GM18508 (cell line): ENCODE measurements around the gene B9D1.

ENCODE experiments used
- ATAC-seq: cut with Tn5 transposase; IDR thresholded peaks from one replicate; pipeline ENCODE4 v1.9.1; 2021; ENCODE audit warnings: moderate number of reproducible peaks; ENCODE audit not compliant: insufficient read depth, unreplicated experiment

The B9D1 gene

DNA sequence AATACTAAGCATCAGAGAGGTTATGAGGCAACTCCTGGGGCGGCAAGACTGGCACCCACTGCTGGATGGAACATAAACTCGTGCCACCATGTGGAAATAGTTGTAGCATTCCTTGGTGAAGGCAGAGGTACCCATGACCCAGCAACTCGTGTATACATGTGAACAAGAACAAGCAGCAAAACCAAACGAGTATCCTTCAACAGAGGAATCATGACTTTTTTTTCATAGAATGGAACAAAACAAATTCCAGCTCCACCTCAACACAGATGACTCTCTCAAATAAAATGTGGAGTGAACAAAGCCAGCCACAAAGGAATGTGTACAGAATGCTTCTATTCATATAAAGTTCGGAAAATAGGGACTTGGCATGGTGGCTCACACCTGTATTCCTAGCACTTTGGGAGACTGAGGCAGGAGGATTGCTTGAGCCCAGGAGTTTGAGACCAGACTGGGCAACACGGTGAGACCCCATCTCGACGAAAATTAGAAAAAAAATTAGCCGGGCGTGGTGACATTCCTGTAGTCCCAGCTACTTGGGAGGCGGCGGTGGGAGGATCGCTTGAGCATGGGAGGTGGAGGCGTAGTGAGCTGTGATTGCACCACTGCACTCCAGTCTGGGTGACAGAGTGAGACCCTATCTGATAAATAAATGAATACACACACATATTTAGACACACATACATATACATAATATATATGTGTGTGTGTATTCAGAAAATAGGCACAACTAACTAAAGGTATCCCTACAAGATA, 35.3 kb downstream of the B9D1 start:
- ATAC-seq = no peak

DNA sequence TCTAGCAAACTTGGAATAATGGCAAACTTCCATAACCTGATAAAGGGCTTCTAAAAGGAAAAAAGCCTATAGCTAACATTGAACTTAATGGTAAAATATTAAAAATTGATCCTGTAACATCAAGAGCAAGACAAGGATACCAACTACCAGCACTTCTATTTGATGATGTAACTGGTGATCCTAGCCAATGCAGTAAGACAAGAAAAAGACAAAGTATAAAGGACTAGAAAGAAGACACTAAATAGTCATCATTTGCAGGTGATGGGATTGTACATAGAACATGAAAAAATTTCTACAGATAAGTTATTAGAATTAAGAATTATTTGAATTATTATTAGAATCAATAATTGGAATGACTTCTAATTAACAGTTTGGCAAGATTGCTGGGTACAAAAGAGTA, 37.0 kb downstream of the B9D1 start:
- no peak for ATAC-seq

DNA sequence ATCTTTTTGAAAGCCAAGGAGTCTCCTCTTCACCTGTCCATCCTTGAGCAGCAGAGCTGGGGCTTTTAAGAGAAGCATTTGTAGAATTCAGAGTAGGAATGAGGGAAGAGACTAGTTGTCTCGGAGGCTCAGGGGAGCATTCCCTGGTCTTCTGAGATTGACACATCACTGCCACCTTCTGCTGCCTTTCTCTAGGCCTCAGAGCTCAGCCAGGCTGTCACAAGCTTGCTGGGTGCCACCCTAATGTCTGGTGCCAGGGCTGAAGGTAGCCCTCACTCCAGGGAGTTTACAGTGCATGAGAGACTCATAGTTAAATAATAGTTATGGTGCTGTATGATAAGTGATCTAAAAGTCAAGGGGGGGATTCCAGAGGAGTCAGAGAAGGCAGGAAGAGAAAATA, 39.7 kb downstream of the B9D1 start:
- ATAC-seq = no peak

DNA sequence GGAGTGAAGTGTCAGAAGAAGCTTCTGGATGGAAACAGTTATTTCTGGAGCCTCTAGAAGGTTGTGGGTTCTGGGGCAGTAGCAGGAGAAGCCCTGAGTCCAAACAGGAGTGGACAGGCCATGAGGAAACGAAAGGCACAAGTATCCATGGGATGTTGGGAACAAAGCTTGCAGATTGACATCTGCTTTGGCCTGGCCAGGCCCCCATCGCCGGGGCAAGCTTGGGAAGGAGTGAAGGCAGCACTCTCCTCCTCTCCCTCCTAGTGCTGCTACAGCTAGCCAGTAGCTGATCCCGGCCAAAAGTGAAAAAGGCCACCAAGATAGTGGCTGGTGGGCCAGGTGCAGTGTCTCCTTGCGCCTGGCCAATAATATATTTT, 40.4 kb downstream of the B9D1 start:
- no peak for ATAC-seq

DNA sequence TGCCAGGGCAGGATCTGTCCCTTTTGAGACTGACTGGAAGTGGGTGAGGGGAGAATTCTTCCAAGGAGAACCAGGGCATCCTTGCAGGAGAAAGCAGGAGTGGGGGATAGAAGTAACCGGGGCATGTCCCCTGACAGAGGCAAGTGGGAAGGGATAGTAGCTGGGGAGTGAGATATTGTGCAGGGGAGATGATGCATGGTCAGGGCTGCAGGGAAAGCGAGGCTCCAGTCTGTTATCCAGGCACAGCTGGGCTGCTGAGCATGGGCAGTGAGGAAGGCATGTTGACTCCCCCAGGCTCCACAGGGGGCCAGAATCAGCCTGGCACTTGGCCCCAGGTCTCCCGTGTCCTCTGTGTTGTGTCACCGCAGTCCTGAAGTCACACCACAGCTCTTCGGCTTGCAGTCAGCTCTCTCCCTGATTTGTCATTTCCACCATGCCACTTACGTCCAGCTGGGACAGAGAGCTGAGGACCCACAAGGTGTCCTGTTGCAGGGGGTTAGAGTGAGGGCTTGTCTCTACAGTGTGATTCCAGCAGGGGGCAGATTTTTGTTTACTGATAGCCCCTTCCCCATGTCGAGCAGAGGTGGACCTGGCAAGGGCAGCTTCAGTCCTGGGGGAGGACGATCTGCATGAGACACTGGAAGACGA, 40.9 kb downstream of the B9D1 start:
- ATAC-seq = no peak

DNA sequence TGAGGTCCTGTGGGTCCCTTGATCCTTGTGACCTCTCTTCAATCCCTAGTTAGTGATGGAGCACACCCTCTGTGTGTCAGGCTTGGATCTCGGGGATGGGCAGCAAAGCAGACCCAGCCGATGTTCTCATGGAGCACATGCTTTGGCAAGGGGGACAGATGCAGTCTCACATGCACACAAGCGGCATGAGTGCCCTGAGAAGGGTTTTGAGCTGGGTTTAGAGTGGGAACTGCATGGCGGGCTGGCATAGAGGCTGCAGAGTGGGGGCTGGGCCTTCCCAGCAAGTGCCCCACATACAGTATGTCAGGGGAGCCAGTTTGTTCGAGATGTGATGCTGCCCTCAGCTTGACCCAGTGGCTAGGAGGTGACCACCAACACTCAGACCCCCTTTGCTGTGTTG, 41.6 kb downstream of the B9D1 start:
- no peak for ATAC-seq

DNA sequence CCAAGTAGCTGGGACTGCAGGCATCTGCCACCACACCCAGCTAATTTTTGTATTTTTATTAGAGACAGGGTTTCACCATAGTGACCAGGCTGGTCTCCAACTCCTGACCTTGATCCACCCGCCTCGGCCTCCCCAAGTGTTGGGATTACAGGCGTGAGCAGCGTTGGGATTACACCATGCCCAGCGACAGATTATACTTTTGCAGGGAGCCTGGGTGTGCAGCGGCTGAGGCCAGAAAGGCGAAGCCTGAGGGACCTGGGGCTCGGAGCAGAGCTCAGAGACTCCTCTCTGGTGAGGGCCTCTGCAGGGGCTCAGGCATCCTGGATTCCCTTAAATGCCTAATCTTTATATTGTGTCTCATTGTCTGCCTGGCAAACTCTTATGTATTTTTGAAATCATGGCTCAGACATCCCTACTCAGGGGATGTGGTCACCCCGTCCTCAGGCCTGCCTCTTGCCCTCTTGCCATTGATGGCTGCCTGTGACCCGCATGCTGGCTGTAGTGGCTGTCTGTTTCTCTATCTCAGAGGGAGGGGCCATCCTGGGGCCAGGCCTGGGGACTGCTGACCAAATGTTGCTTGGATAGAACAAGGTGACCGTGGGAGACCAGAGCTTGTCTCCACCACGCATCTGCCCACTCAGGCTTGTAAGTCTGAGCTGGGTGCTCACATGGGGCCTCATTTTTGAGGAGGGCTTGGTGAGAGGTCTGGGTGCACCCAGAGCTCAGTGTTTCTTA, 42.6 kb downstream of the B9D1 start:
- no peak for ATAC-seq

DNA sequence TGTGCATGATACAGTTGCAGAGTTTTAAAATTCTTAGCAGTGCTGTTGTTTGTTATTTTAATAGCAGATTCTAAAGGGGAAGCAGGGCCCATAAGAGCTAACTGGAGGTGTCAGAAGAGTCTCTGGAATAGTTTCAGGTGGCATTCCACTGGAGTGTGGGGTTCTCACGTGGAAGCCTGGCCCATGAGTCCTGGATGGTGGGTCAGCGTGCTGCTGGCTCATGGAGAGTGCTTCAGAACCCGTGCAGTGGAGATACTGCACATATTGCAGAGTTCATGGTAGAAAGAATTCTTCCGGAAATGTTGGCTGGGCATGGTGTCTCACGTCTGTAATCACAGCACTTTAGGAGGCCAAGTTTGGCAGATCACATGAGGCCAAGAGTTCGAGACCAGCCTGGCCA, 43.9 kb downstream of the B9D1 start:
- ATAC-seq = no peak

DNA sequence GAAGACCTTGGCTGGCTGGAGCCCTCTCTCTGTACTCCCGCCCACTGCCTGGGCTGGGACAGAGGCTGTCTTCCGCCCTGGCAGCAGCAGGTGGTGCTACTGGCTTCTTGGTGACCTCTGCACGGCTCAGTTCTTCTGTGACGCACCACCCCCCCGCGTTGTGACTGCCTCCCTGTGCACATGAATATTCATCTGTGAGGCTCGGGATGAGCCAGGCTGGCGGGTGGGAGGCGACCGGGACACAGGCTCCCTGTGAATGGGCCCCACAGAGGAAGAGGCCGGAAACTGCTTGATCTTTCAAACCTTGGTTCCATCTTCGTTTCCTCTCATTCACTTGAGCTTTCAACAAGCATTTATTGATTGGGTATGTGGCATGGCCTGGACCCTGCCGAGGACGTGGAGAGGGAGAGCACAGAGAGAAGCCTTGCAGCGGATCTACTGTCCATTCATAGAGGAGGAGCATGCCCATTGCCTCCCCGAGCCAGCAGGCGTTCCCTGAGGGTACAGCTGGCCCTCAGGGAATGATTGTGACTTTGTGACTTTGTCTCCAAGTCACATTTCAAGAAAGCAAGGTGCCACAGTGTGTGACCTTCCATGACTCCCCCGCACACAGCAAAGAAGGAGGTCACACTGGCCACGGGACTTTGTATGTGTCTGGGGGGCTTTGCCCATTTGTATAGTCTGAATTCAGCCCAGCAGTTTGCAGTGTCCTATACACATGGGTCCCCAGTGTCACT, 45.0 kb downstream of the B9D1 start:
- no peak for ATAC-seq

DNA sequence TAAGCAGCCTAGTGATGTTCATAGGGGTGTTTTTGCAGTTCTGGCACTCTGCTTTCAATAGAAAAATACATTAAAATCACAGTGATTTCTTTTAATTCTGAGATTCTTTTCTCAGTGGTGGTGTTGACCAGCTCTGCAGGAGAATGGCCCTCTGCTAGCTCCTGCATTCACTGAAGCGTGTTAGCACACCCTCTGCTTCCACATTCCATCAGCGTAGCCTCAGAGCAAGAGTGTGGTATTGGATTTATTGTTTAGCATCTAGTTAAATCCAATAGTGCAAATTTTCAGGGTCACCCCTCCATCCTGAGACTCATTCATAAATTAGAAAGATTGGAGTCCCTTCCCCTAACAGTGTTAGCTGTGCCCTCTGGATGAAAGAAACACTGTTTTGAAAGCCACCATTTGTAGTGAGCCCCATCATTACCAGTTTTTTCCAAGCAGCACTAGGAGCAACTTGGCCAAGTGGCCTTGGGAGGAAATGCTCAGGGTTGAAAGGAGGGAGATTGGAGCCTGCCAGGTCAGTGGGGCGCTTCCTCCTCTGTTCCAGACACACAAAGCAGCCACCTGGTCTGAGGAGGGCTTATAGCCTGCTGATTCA, 45.7 kb downstream of the B9D1 start:
- no peak for ATAC-seq

DNA sequence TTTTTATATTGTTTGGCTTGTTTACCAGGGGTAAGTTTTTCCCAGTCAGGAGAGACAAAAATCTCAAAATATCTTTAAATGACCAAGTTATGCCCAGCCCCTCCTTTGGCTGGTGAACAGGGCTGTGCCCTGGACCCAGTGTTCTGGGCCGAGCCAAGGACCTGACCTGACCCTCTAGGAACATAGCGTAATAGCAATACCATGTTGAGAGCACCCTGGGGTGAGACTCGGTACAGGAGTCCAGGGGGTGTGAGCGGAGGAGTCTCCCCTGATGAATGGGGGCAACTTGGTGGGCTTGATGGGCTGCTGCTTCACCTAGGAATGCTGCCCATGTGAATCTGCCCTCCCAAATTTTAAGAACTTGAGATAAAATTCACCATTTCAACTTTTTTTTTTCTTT, 47.4 kb downstream of the B9D1 start:
- no peak for ATAC-seq

DNA sequence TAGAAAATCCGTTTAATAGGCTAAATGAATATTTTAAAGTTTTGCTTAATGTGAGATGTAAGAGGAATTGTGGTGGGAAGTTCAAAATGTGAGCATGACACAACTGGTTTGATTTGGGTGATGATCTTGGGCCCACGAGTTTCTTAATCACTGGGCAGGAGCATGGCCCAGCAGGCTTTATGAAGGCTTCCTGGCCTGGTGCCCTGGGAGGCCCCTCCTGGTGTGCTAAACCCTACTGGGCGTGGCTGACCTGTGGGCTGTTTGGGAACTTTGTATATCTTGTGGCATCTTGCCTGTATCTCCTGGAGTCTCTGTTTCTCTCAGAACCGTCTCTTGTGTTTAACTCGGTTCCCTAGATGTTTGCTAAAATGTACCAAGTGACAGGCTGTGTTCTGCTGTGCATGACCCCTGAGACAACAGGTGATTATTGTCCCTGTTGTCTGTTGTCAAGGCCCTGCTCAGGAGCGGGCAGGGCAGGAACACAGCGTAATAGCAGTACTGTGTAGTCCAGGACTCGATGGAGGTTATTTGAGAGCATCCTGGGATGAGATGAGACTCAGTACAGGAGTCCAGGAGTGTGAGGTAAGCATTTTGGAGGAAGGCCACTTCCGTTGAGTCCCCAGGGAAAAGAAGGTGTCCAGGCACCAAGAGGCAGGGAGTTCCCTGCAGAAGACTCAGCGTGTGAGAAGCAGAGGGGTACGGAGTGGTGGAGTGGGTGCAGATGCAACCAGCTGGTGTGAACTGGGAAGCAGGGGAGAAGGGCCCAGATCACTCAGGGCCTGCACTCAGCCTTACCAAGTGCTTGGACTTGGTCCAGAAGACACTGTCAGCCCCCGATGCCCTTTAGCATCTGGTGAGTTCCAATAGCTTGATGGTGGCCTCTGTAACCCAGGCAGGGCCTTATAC, 48.5 kb downstream of the B9D1 start:
- ATAC-seq = no peak

DNA sequence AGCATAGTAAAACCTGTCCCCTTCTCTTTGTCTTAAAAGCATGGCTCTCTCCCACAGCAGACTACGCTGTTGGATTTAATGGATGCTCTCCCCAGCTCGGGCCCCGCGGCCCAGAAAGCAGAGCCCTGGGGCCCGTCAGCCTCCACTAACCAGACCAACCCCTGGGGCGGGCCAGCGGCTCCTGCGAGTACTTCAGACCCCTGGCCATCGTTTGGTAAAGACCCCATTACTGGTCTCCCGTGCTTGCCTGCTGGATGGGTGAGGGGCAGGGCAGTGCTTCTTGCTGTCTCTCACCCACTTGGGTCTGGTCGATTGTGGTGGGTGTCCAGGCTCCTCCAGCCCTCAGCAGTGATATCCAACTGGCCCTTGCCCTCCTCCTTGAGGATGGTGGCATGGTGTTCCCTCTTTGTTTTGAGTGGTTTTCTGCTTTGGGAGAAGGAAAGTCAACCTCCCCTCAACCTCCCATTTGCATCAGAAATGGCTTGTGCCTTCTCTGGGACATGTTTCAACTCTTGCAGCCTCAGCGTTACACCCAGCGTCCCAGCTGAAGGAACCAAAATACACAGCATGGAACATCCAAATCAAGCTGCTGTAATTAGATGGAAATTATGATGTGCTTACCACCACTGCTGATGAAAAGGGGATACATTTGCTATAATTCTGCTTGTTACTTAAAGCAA, 49.3 kb downstream of the B9D1 start:
- no peak for ATAC-seq

DNA sequence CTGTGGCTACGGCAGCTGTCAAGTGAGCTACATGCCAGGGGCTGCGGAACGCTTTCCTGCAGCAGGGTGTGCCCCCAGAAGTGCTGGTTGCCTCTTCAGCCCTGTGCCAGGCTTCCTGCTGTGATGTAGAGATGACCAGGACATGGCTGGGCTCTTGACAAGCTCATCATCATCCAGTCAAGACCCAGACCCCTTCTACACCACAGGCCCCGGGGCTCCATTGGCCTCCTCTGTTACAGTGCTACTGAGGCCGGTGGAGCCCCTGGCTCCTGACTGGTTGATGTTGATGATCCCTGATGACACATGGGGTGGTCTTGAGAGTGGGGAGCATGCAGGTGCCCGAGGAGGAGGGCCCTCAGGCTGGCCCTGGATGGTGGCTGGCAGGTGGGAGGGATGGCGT, 50.1 kb downstream of the B9D1 start:
- no peak for ATAC-seq

DNA sequence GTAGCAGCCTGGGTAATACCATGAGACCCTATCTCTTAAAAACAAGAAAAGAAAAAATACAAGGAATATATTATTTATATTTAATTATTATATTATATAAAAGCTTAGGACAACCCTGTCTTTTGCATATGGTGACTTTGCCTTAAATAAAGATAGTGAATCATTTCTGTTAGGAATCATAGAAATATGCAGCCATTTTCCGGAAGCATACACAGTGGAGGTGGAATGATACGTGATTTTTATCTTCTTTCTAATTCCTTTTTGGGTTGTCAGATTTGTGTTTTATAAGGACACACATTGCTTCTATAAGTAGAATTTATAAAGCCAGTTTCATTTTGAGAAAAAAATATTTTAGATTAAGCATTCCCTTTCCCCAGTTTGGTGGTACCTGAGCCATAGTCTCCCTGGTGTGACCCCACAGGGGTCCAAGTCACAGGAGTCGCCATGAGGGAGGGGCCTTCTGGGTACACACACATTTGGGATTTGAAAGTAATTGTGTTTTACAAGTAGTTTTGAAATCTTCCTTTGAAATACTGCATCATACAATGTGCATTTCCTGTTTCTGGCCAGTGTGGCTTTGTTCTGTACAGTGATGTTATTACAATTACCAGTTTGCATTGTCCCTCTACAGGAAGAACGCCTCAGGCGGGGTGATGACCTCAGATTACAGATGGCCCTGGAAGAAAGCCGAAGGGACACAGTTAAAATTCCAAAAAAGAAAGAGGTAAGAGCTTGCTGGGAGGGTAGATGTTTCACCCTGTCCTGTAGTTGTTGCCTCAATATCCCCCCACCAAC, 50.9 kb downstream of the B9D1 start:
- no peak for ATAC-seq

DNA sequence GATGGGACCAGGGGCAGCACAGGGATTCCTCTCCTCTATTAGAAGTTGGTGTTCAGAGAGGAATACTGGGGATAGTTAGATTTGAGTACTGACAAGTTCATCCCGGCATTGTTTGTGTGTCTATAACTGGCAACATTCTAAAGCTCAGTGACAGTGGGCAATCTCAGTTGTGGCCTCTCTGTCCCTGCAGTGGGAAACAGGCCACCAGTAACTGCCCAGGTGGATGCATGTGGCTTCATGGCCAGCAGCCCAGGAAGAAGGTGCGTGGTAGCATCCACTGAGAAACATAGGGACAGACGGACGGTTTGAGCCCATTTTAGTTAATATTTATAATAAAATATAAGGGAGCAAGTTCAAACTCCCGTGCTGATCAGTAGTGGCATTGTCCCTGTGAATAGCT, 51.5 kb downstream of the B9D1 start:
- ATAC-seq = no peak

DNA sequence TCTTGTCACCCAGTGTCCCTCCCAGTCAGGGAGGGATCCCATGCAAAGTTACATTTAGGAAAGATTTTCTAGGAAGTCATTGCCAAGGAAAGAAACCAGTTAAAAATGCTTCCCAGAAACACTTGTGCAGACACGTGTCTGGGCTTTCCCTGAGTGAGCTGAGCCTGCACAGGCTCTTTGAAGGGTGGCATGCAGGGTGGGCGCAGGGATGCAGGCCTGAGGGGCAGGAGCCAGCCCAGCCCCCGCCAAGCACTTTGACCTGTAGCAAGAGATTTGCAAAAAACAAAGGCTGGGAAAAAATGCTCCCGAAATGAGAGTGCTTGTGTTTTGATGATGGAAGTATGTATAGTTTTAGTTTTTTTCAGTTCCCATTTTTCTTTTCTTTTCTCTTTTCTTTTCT, 52.4 kb downstream of the B9D1 start:
- no peak for ATAC-seq

DNA sequence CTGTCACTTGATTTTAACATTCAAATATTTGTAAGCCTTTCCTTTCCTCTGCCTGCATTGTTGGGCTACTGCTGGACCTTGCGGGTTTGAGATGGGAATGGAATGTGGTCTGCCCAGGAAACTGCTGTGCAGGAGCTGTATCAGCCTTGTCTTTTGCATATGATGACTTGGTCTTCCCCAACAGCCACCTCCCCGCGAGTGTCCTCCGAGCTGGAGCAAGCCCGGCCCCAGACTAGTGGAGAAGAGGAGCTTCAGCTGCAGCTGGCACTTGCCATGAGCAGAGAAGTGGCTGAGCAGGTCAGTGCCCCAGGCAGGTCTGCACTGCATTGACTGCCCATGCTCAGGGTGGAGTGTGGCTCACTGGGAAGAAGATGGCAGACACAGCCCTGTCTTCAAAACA, 52.8 kb downstream of the B9D1 start:
- no peak for ATAC-seq
